GM12801 (cell line): ENCODE data around the gene CDC25C.

ENCODE experiments used
- TF ChIP-seq, protein P1 (sequence below): IDR thresholded peaks from one replicate; pipeline ENCODE4 v1.5.1; 2011; ENCODE audit warnings: control low read depth; ENCODE audit not compliant: insufficient read length; ENCODE audit errors: extremely low read depth

Gene CDC25C

DNA sequence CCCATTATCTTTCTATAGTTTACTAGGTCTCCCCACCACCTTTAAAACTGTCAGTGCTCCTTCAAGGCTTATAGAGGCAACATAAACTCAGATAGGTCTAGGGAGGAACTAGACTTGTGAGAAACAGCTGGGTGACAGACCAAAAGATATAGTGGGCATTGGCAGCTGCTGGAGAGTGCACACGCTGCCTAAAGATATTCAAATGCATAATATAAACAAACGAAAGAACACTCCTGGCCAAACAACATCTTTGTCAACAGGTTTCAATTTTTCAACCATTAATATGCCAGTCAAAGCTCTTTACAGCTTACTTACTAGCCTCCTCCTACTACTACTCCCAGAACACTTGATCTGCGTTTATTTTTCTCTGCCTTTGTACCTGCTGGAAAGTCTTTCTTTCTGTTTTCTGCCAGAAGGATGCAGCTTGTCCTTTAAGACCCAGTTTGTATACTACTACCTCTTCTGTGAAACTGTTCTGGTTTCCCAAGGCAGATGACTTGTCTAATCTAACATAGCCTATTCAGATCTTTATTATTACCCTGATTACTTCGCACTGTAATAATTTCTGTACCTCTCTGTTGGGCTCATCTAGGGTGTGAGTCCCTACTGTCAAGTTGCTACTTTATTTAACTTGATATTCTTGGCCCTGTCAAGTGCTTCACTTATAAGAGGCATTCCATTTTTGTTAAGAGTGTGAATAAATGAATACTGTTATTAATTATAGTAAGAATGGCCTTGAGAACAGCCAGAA is 35.2 kb upstream of the CDC25C start:
- TF ChIP-seq, protein P1, sequence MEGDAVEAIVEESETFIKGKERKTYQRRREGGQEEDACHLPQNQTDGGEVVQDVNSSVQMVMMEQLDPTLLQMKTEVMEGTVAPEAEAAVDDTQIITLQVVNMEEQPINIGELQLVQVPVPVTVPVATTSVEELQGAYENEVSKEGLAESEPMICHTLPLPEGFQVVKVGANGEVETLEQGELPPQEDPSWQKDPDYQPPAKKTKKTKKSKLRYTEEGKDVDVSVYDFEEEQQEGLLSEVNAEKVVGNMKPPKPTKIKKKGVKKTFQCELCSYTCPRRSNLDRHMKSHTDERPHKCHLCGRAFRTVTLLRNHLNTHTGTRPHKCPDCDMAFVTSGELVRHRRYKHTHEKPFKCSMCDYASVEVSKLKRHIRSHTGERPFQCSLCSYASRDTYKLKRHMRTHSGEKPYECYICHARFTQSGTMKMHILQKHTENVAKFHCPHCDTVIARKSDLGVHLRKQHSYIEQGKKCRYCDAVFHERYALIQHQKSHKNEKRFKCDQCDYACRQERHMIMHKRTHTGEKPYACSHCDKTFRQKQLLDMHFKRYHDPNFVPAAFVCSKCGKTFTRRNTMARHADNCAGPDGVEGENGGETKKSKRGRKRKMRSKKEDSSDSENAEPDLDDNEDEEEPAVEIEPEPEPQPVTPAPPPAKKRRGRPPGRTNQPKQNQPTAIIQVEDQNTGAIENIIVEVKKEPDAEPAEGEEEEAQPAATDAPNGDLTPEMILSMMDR: no peak

DNA sequence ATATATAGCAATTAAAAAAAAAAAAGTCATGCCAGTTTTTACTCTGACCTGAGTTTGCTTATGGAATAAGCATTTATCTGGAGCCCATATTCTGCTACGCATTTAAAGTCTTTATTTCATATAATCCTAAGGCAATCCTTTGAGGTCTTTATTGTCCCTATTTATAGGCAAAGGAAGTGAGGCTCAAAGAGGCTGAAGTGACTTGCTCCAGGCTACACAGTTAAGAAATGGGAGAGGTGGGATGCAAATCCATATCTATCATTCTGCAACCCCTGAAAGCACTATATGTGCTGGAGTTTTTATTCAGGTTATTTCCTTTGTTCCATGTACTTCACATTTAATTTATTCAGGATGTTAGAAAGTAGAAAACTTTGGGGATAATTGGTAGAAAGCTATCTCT is 33.0 kb upstream of the CDC25C start:
- TF ChIP-seq, protein P1: no peak

DNA sequence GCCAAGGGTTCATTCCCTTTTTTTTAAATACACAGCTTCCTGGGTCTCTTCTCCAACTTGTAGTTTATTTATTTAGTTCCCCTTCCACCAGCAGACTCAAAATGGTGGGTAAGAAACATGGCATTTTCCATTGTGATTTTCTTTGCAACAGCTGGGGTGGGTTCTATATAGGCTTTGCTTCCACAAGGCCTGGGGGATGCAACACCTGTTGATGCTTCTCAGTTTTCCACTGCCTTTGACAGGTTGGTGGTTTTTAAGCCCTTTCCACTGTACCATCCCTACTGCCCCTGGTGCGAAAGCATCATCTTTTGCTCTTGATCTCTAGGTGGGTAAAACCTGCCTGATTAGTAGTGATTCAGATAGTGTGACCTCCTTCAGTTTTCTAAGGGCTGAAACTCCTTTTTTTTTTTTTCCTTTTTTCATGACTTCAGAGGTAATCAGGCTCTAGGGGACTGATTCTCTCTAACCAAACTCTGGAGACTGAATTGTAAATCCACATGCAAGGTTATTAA is 29.4 kb upstream of the CDC25C start:
- TF ChIP-seq, protein P1: no peak

DNA sequence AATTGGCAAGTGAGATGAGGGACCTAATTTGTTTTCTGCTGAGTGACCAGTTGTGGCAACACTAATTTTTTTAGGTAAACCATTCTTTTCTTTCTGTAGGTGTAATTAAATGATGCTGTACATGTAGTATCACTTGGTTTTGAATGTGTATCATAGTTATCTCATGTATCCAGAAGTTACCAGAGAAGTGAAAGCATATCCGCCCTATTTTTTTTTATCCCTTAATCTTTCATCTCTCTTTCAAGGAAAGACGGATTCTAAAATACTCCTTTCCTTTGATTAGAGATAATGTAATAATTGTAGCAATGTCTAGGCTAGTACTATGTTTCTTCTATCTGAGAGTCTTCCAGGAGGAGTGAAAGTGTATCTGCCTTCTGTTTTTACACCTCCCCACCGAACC is 28.0 kb upstream of the CDC25C start:
- TF ChIP-seq, protein P1: no peak

DNA sequence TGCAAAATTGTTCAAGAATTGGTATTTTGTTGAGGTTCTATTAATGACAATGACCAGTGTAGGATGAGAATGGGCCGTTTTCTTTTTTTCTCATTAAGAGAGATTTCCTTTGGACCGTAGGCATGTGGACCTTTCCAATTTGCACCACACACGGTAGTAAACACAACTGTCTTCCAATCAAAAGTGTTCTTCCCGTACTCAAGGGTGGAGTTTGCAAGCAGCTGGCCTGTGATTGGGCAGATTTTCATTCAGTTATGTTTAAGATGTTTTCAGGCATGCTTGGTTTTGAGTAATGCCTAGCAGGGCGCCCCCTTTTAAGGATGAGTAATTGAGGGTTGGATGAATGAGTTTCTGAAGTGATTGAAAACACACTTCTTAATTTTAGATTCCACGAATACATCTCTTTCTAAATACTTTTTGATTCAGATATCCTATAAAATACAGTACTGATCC is 23.3 kb upstream of the CDC25C start:
- TF ChIP-seq, protein P1: no peak

DNA sequence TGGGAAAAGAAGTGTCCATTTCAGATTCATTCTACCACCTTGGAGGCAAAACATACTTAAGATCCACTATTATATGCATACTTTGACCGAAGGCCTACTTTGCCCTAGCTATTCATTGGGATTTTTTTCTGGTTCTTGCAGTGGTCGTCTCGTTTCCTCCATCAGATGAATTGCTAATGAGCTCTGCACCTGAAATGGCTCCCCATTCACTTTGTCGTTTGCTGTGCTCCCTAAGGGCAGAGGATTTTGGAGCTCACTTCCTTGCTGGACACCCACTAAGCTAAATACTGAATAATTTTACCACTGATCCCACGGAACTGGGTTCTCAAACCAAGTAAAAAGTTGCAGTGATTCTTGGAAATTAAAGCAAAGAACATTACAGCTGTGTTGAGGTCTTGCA is 22.8 kb upstream of the CDC25C start:
- TF ChIP-seq, protein P1: no peak

DNA sequence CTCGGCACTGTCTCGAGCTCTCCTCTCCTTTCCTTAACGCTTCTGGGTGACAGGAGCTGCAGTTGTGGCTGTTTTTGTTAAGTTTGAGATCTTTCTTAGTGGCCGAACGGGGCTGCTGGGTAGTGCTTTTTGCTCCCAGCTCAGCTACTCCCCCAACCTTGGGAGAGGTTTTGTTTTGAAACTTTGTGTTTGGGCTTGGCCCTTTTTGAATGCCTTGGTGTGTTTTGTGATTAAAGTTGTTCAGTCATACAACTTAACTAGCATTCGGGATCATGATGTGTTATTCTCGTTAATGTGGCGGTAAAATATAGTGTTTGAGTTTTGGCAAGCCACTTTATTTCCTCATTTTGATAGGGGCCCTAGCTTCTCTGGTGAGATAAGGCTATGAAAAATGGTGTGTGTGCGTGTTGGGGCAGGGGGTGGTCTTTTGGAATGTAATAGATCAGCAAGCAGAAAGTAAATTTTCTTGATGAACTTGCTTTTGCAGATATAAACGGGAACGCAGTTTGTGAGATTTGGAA is 22.0 kb upstream of the CDC25C start:
- TF ChIP-seq, protein P1: no peak
